Measurements from ENCODE around the gene NRF1.
"Not testable (repeated sequence)": the region's sequence is repeated elsewhere in the genome, so short reads cannot be mapped to it uniquely, and the experiment has no call there.

NRF1 gene

DNA sequence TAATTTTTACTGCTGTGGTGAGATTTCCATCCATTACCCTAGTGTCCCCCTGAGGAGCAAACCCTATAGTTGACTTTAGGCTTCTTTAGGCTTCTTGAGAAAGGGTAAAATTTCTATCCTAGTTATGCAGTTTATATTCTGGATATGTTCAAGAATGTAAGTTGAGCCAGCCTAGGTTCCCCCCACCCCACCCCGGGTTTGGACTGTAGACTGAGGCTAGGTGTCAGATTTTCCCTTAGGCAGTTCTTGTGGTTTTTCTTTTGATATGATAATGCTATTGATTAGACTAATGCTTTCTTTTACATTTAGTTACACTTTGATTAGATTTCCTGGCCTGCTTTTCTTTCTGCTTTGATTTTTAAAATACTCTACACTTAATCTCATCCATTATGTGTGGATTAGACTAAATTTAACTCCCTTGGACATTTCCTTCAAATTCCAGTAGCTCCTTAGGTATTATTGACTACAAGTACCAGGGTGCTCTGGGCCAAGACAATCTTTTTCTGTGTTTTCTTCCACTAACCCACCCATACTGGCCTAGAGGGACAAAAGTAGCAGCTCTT, 37.7 kb downstream of the NRF1 start:
- DNase-seq, result no peak

GRCh38 chr7:129650056-129650758, 38.7 kb downstream of the NRF1 start:
- no peak for DNase-seq

GRCh38 chr7:129652914-129653313, 41.4 kb downstream of the NRF1 start:
- DNase-seq, result no peak

DNA sequence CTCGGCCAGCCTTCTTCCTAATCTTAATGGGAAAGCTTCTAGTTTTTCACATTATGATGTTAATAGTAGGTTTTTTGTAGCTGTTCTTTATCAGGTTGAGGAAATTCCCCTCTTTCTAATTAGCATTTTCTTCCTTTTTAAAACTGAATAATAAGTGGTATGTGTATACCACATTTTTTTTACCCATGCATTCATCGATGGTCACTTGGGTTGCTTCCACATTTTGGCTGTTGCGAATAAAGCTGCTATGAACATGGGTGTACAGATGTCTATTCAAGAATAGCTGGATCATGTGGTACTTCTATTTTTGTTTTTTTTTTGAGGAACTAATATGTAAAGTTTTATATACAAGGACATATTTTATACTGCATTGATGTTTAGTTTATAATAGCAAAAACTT, 44.3 kb downstream of the NRF1 start:
- no peak for DNase-seq

DNA sequence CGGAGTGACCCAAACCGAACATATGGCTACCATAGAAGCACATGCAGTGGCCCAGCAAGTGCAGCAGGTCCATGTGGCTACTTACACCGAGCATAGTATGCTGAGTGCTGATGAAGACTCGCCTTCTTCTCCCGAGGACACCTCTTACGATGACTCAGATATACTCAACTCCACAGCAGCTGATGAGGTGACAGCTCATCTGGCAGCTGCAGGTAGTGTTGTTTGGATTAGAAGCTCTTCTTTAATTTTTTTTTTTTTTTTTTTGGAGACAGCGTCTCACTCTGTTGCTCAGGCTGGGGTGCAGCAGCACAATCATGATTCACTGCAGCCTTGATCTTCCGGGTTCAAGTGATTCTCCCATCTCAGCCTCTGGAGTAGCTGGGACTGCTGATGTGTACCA, 45.8 kb downstream of the NRF1 start:
- DNase-seq, result no peak

DNA sequence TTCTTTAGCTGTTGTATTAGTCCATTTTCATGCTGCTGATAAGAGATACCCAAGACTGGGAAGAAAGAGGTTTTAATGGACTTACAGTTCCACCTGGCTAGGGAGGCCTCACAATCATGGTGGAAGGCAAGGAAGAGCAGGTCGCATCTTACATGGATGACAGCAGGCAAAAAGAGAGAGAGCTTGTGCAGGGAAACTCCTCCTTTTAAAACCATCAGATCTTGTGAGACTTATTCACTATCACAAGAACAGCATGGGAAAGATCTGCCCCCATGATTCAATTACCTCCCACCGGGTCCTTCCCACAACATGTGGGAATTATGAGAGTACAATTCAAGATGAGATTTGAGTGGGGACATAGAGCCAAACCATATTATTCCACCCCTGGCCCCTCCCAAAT, 48.4 kb downstream of the NRF1 start:
- DNase-seq, result not testable (repeated sequence)

DNA sequence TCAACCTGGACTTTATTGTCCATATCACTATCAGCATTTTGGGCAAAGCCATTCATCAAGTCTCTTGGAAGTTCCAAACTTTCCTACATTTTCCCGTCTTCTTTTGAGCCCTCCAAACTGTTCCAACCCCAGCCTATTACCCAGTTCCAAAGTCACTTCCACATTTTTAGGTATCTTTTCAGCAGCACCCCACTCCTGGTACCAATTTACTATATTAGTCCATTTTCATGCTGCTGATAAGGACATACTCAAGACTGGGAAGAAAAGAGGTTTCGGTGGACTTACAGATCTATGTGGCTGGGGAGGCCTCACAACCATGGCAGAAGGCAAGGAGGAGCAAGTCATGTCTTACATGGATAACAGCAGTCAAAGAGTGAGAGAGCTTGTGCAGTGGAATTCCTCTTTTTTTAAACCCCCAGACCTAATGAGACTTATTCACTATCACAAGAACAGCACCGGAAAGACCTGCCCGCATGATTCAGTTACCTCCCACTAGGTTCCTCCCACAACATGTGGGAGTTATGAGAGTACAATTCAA, 50.2 kb downstream of the NRF1 start:
- DNase-seq, result no peak

GRCh38 chr7:129663240-129663639, 51.7 kb downstream of the NRF1 start:
- not testable (repeated sequence) for DNase-seq

- DNase-seq, result no peak
These were observed 52.8 kb downstream of the NRF1 start for GRCh38 chr7:129664029-129665012.

DNA sequence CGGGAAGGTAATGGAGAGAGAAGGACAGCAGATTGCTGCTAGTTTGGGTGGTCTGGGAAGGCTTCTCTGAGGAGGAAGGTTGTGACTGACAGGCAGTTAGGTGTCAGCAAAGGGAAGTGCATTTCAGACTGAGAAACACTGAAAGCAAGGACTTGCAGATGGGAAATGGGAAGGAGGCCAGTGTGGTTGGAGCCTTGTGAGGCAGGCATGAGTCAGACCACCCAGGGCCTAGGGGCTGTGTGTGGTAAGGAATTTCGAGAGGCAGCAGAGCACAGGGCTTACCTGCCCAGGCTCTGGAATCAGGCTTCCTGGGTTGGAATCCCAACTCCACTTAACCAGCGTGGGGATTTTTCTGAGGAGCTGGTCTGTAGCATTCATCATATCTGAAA, 53.5 kb downstream of the NRF1 start:
- peak; percentile 60 for DNase-seq

DNA sequence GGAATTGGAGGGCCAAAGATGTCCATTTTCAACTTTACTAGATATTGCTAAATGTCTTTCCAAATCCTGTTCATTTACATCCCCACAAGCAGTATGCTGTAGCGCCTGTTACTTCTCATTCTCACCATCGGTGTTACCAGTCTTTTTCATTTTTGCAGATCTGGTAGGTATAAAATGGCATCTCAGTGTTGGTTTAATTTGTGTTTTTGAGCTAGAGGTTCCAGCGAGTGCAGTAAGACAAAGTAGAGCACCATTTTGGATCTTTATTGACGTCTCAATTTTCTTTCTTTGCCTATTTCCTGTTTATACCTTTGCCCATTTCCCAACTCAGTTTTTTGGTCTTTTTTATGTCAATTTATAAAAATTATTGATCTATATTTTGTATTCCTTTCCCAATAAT, 55.6 kb downstream of the NRF1 start:
- DNase-seq, result no peak

GRCh38 chr7:129667551-129667950, 56.0 kb downstream of the NRF1 start:
- DNase-seq, result no peak

DNA sequence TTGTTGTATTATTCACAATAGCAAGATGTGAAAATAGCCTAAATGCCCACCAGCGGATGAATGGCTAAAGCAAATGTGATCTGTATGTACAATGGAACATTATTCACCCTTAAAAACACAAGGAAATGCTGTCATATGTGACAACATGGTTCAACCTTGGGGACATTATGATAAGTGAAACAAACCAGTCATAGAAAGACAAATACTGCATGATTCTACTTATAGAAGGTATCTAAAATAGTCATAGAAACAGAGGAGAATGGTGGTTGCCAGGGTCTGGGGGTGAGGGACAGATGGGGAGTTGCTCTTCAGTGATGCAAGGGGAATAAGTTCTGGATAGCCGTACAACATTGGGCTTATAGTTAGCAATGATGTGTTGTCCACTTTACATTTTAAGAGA, 58.4 kb downstream of the NRF1 start:
- DNase-seq, result no peak

- no peak for DNase-seq
These were observed 59.1 kb downstream of the NRF1 start for GRCh38 chr7:129670656-129671055.

DNA sequence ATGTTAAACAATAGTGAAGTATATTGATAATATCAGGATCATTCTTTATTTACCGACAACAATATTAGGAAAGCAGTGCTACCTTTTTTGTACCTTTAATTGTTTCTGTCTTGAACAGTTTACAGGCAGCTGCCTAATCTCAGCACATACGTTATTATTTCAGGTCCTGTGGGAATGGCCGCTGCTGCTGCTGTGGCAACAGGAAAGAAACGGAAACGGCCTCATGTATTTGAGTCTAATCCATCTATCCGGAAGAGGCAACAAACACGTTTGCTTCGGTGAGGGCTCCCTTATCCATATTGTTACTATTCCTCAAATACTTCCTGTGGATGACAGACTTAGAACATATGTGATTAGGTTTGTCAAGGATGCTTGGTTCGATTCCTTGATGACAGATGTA, 59.7 kb downstream of the NRF1 start:
- no peak for DNase-seq

DNA sequence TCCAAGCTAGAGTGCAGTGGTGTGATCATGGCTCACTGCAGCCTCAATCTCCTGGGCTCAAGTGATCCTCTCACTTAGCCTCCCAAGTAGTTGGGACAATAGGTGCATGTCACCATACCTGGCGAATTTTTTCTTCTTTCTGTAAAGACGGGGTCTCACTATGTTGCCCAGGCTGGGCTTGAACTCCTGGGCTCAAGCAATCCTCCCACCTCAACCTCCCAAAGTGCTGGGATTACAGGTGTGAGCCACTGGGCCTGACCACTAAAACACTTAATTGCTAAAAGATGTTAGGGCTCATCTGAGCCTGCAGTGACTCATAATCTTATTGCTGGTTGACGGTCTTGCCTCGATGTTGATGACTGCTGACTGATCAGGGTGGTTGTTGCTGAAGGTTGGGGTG, 63.0 kb downstream of the NRF1 start:
- DNase-seq, result not testable (repeated sequence)

- no peak for DNase-seq
These were observed 64.0 kb downstream of the NRF1 start for GRCh38 chr7:129675521-129675920.

- DNase-seq, result no peak
These were observed 64.7 kb downstream of the NRF1 start for GRCh38 chr7:129676017-129676897.

DNA sequence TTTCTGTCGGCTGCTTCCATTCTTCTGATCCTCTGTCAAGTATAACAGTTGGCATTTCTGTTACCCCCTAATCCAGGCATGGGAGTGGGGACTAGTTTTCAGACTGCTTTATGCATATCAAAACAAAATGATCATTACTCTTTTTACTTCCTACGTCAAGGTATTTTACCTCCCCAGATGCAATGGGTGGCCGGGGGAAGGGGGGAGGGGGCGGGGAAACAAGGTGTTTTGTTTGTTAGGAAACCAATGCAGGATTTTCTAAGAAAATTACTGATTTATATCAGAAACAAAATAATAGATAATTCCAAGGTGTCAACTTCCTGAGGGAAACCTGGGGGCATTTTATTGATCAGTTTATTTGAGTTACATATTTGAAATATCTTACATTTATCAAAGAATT, 66.3 kb downstream of the NRF1 start:
- DNase-seq, result no peak

- no peak for DNase-seq
These were observed 67.1 kb downstream of the NRF1 start for GRCh38 chr7:129678606-129679005.

GRCh38 chr7:129680400-129680799, 68.9 kb downstream of the NRF1 start:
- no peak for DNase-seq

GRCh38 chr7:129684777-129685176, 73.3 kb downstream of the NRF1 start:
- no peak for DNase-seq

DNA sequence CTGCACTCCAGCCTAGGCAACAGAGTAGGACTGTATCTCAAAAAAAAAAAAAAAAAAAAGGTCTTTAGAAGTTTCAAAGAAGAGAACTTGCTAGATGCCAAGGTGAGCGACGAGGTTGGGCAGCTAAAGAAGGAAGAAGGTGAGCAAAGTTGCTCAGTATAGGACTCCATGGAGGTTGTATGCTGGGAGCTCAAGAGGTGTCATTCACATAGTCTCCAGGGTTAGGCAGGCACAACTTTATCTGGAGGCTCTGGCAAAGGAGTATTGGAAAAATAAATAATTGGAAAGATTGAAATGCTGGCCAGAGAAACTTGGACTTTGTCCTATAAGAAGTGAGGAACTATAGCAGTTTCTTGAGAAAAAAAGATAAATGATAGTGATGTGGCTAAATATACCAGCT, 74.5 kb downstream of the NRF1 start:
- no peak for DNase-seq

Data from T1000 (cell line).